OCI-LY1 (cell line): ENCODE data around the gene TTLL5.

Experiments
- H2AFZ ChIP-seq: fragments of 200-600 bp; sonication (generic), shearing (Covaris generic); 2 replicates; pipeline ENCODE4 v1.6.0; 2014; ENCODE audit warnings: antibody characterized with exemption, mild to moderate bottlenecking, low read length
- H3F3A ChIP-seq: fragments of 200-600 bp; sonication (generic), shearing (Covaris generic); 2 replicates; pipeline ENCODE4 v1.6.0; 2014; ENCODE audit warnings: mild to moderate bottlenecking, antibody characterized with exemption, low read length, moderate library complexity; ENCODE audit not compliant: insufficient read depth
- H3K27ac ChIP-seq: fragments of 200-600 bp; sonication (generic); 2 replicates; pipeline ENCODE4 v1.5.1; 2014; ENCODE audit warnings: low read length, mixed run types, mild to moderate bottlenecking, low read depth; ENCODE audit not compliant: poor library complexity, severe bottlenecking
- H3K27me3 ChIP-seq: fragments of 200-600 bp; sonication (generic); 2 replicates; pipeline ENCODE4 v1.6.0; 2014; ENCODE audit warnings: antibody characterized with exemption, mild to moderate bottlenecking, low read length, moderate library complexity; ENCODE audit not compliant: insufficient read depth
- H3K36me3 ChIP-seq: fragments of 200-600 bp; sonication (generic); 2 replicates; pipeline ENCODE4 v1.6.1; 2014; ENCODE audit warnings: mild to moderate bottlenecking, antibody characterized with exemption, low read length, moderate library complexity, mixed read lengths; ENCODE audit not compliant: insufficient read depth
- H3K4me1 ChIP-seq: fragments of 200-600 bp; sonication (generic); 2 replicates; pipeline ENCODE4 v1.5.1; 2014; ENCODE audit warnings: mild to moderate bottlenecking, low read length, moderate library complexity; ENCODE audit not compliant: insufficient read depth, severe bottlenecking
- H3K4me2 ChIP-seq: fragments of 200-600 bp; sonication (generic), shearing (Covaris generic); 2 replicates; pipeline ENCODE4 v1.6.1; 2014; ENCODE audit warnings: low read length
- H3K4me3 ChIP-seq: fragments of 200-600 bp; sonication (generic); 2 replicates; pipeline ENCODE4 v1.5.1; 2014; ENCODE audit warnings: low read length, low read depth, mild to moderate bottlenecking, mixed read lengths; ENCODE audit not compliant: poor library complexity, severe bottlenecking
- H3K79me2 ChIP-seq: fragments of 200-600 bp; shearing (Covaris generic); 2 replicates; pipeline ENCODE4 v1.6.1; 2016; ENCODE audit warnings: mixed run types, low read length, mixed read lengths; ENCODE audit not compliant: insufficient read depth
- H3K9ac ChIP-seq: fragments of 200-600 bp; sonication (generic), shearing (Covaris generic); 2 replicates; pipeline ENCODE4 v1.6.1; 2014; ENCODE audit warnings: mild to moderate bottlenecking, low read length, mixed read lengths
- H3K9me2 ChIP-seq: fragments of 200-600 bp; sonication (generic), shearing (Covaris generic); 2 replicates; pipeline ENCODE4 v1.6.1; 2014; ENCODE audit warnings: low read depth, mild to moderate bottlenecking, low read length, mixed read lengths
- H3K9me3 ChIP-seq: fragments of 200-600 bp; shearing (Covaris generic); 2 replicates; pipeline ENCODE4 v1.6.1; 2014; ENCODE audit warnings: low read length, mixed read lengths
- H4K20me1 ChIP-seq: fragments of 200-600 bp; sonication (generic), shearing (Covaris generic); 2 replicates; pipeline ENCODE4 v1.6.0; 2016; ENCODE audit warnings: mild to moderate bottlenecking, low read length; ENCODE audit not compliant: insufficient read depth
- CTCF ChIP-seq: fragments of 200-600 bp; sonication (generic), shearing (Covaris generic); IDR thresholded peaks from 2 replicates; pipeline ENCODE4 v1.5.1; 2017; ENCODE audit warnings: mild to moderate bottlenecking, antibody characterized with exemption, low read length, moderate library complexity, mixed read lengths
- EZH2 ChIP-seq: fragments of 200-600 bp; sonication (generic), shearing (Covaris generic); IDR thresholded peaks from 2 replicates; pipeline ENCODE4 v1.8.0; 2017; ENCODE audit warnings: borderline replicate concordance, mixed run types, mild to moderate bottlenecking, antibody characterized with exemption, low read length, moderate library complexity, mixed read lengths

The TTLL5 gene

GRCh38 chr14:75753696-75754095, 92.7 kb downstream of the TTLL5 start:
- H3F3A ChIP-seq = no peaks in the 10 kb centered on the region
- no peak overlapping the region for H3K9ac ChIP-seq
- H3K79me2 ChIP-seq = no peaks in the 10 kb centered on the region
- H3K27me3 ChIP-seq = no peaks in the 10 kb centered on the region
- no peaks in the 10 kb centered on the region for H3K9me3 ChIP-seq
- no peaks in the 10 kb centered on the region for H4K20me1 ChIP-seq
- TF ChIP-seq CTCF (no peak), EZH2 (no peak)
- H2AFZ ChIP-seq = no peak overlapping the region
- H3K36me3 ChIP-seq = peaks cover 4% of the 10 kb centered on the region; the same call in 1 of the 2 replicates
- H3K27ac ChIP-seq = no peak overlapping the region
- H3K4me3 ChIP-seq = no peak overlapping the region
- no peak overlapping the region for H3K4me2 ChIP-seq
- H3K9me2 ChIP-seq = no peaks in the 10 kb centered on the region
- peaks cover 15% of the 10 kb centered on the region for H3K4me1 ChIP-seq

GRCh38 chr14:75757644-75758402, 96.8 kb downstream of the TTLL5 start:
- Histone ChIP-seq H3K4me3 (no peak overlapping the region), H2AFZ (no peak overlapping the region), H3F3A (no peaks in the 10 kb centered on the region), H3K79me2 (no peaks in the 10 kb centered on the region), H3K9me2 (no peaks in the 10 kb centered on the region), H4K20me1 (no peaks in the 10 kb centered on the region), H3K36me3 (peaks cover 3% of the 10 kb centered on the region; the same call in 1 of the 2 replicates), H3K4me2 (peak overlapping the region; percentile 13; the same call in 1 of the 2 replicates), H3K4me1 (peaks cover 15% of the 10 kb centered on the region), H3K9me3 (no peaks in the 10 kb centered on the region), H3K27me3 (no peaks in the 10 kb centered on the region), H3K27ac (no peak overlapping the region), H3K9ac (no peak overlapping the region)
- TF ChIP-seq CTCF = no peak
- no peak for TF ChIP-seq EZH2

GRCh38 chr14:75764020-75764419, 103.0 kb downstream of the TTLL5 start:
- Histone ChIP-seq H3K9me3 (no peaks in the 10 kb centered on the region), H3K27ac (no peak overlapping the region), H3K9me2 (no peaks in the 10 kb centered on the region), H4K20me1 (no peaks in the 10 kb centered on the region), H3F3A (no peaks in the 10 kb centered on the region), H3K4me2 (no peak overlapping the region), H3K9ac (no peak overlapping the region), H3K4me3 (no peak overlapping the region), H3K79me2 (no peaks in the 10 kb centered on the region), H2AFZ (no peak overlapping the region), H3K4me1 (no peaks in the 10 kb centered on the region), H3K27me3 (no peaks in the 10 kb centered on the region), H3K36me3 (peaks cover 7% of the 10 kb centered on the region; the same call in 1 of the 2 replicates)
- TF ChIP-seq CTCF (no peak), EZH2 (no peak)
